Epithelial cell of proximal tubule (primary cell): ENCODE measurements around the gene THRSP. TPM values are rescaled to one million over a fixed set of nuclear protein-coding genes. Genes with fewer than 3 reads are reported as not detected.
A peak's percentile ranks its signal among the peaks of the same experiment; 100 is the strongest.
"Not testable (repeated sequence)": the region's sequence is repeated elsewhere in the genome, so short reads cannot be mapped to it uniquely, and the experiment has no call there.

Experiments
- DNase-seq: peaks from one replicate; pipeline ENCODE4 v3.0.0-alpha.2; 2011; ENCODE audit warnings: low read depth
- H3K4me3 ChIP-seq: 2 replicates; pipeline ENCODE4 v1.5.1; 2011; ENCODE audit warnings: low read depth, mild to moderate bottlenecking, low read length
- CTCF ChIP-seq: conservative IDR thresholded peaks from 2 replicates; pipeline ENCODE4 v1.5.1; 2012; ENCODE audit warnings: low read depth, mild to moderate bottlenecking, low read length
- total RNA-seq: library from RNA; depleted of rRNA; stranded (reverse); fragments of >200 nt; gene quantifications from 2 replicates; pipeline ENCODE4 v1.2.3, GENCODE V29; 2015

The THRSP gene
- total RNA-seq, 1 donor from 2014 or later: not detected

DNA sequence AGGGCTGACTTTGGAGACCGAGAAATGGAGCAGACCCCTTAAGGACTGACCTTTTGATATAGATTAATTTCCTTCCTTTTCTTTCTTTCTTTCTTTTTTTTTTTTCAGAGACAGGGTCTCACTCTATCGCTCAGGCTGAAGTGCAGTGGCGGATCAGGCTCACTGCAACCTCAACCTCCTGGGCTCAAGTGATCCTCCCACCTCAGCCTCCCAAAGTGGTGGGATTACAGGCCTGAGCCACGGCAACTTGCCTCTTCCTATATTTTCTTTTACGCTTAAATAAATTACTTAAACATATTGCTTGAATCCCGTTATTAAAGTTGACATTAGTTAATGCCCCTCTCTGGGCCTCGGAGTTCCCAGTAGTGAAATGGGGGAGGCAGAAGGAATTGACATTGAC lies 40.2 kb upstream of the THRSP start:
- DNase-seq: no peak
- TF ChIP-seq CTCF: no peak
- H3K4me3 ChIP-seq: peak overlapping the region; percentile 68

GRCh38 chr11:78025378-78025777 lies 38.3 kb upstream of the THRSP start:
- no peak for TF ChIP-seq CTCF
- DNase-seq: no peak
- H3K4me3 ChIP-seq: no peak overlapping the region

DNA sequence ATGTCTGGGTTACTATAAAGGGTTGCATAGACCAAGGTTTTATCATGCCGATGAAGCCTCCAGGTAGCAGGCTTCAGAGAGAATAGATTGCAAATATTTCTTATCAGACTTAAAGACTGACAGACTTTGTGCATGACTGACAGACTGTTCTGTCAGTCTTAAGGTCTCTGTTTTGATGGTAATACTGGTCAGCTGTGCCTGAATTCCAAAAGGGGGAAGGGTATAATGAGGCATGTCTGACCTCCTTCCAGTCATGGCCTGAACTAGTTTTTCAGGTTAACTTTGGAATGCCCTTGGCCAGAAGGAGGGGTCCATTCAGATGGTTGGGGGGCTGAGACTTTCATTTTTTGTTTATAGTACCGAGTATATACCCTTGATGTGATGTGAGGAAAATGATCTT lies 35.9 kb upstream of the THRSP start:
- no peak for TF ChIP-seq CTCF
- no peak for DNase-seq
- no peak overlapping the region for H3K4me3 ChIP-seq

DNA sequence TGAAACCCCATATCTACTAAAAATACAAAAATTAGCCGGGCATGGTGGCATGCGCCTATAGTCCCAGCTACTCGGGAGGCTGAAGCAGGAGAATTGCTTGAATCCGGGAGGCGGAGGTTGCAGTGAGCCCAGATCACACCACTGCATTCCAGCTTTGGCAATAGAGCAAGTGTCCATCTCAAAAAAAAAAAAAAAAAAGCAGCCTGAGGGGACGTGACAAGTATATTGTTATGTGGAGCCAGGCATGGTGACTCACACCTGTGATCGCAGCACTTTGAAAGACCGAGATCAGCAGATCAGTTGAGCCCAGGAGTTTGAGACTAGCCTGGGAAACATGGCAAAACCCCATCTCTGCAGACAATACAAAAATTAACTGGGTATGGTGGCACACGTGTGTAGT lies 35.2 kb upstream of the THRSP start:
- DNase-seq, H3K4me3 ChIP-seq: not testable (repeated sequence)

GRCh38 chr11:78030429-78031325 lies 33.0 kb upstream of the THRSP start:
- no peak for DNase-seq
- no peak overlapping the region for H3K4me3 ChIP-seq
- no peak for TF ChIP-seq CTCF

GRCh38 chr11:78031629-78032028 lies 32.0 kb upstream of the THRSP start:
- DNase-seq: no peak
- no peak overlapping the region for H3K4me3 ChIP-seq
- no peak for TF ChIP-seq CTCF

GRCh38 chr11:78032090-78032489 lies 31.6 kb upstream of the THRSP start:
- no peak for DNase-seq
- H3K4me3 ChIP-seq: no peak overlapping the region
- no peak for TF ChIP-seq CTCF
